Astrocyte (in vitro differentiated cells and primary cell): ENCODE results near the gene GNPDA1. TPM values are rescaled to one million over a fixed set of nuclear protein-coding genes. Genes with fewer than 3 reads are reported as not detected.

Source experiments
- DNase-seq: peaks from one replicate; pipeline ENCODE4 v3.0.0-alpha.2; 2010; ENCODE audit warnings: low read depth
- FAIRE-seq: peaks from 2 replicates; lab custom pipeline; 2011; peaks lifted over from hg19 to GRCh38; lab: Jason Lieb, UNC
- H2AFZ ChIP-seq: 2 replicates; pipeline ENCODE4 v1.6.0; 2012; ENCODE audit warnings: low read depth, low read length, inconsistent platforms
- H3K27ac ChIP-seq: 2 replicates; pipeline ENCODE4 v1.5.1; 2011; ENCODE audit warnings: low read depth, low read length, inconsistent platforms
- H3K27me3 ChIP-seq: 2 replicates; pipeline ENCODE4 v1.6.0; 2011; ENCODE audit warnings: low read length, inconsistent platforms; ENCODE audit not compliant: insufficient read depth
- H3K36me3 ChIP-seq: 2 replicates; pipeline ENCODE4 v1.5.1; 2011; ENCODE audit warnings: low read length, inconsistent platforms; ENCODE audit not compliant: insufficient read depth
- H3K4me1 ChIP-seq: 2 replicates; pipeline ENCODE4 v1.5.1; 2011; ENCODE audit warnings: low read length, inconsistent platforms; ENCODE audit not compliant: insufficient read depth
- H3K4me2 ChIP-seq: 2 replicates; pipeline ENCODE4 v1.6.0; 2012; ENCODE audit warnings: low read length, inconsistent platforms
- H3K4me3 ChIP-seq: 2 replicates; pipeline ENCODE4 v1.5.1; 2011; ENCODE audit warnings: low read depth, mild to moderate bottlenecking, low read length, inconsistent platforms; ENCODE audit not compliant: insufficient read depth
- H3K79me2 ChIP-seq: 2 replicates; pipeline ENCODE4 v1.6.0; 2012; ENCODE audit warnings: mild to moderate bottlenecking, low read length, inconsistent platforms; ENCODE audit not compliant: insufficient read depth
- H3K9ac ChIP-seq: 2 replicates; pipeline ENCODE4 v1.6.0; 2012; ENCODE audit warnings: mild to moderate bottlenecking, low read length, inconsistent platforms
- H3K9me3 ChIP-seq: 2 replicates; pipeline ENCODE4 v1.5.1; 2012; ENCODE audit warnings: low read depth, mild to moderate bottlenecking, low read length, inconsistent platforms; ENCODE audit not compliant: insufficient read depth
- H4K20me1 ChIP-seq: 2 replicates; pipeline ENCODE4 v1.6.0; 2012; ENCODE audit warnings: low read length, inconsistent platforms; ENCODE audit not compliant: insufficient read depth
- H3K27ac Mint-ChIP-seq: one replicate; pipeline ENCODE4 v1.8.0; 2021; ENCODE audit warnings: mild to moderate bottlenecking, mixed read lengths; ENCODE audit not compliant: unreplicated experiment
- H3K27me3 Mint-ChIP-seq: one replicate; pipeline ENCODE4 v1.8.0; 2021; ENCODE audit warnings: low read depth, mixed read lengths; ENCODE audit not compliant: unreplicated experiment
- H3K36me3 Mint-ChIP-seq: one replicate; pipeline ENCODE4 v1.8.0; 2021; ENCODE audit warnings: low read depth, mixed read lengths; ENCODE audit not compliant: unreplicated experiment
- H3K4me1 Mint-ChIP-seq: one replicate; pipeline ENCODE4 v1.8.0; 2021; ENCODE audit warnings: low read depth, mixed read lengths; ENCODE audit not compliant: unreplicated experiment
- H3K4me3 Mint-ChIP-seq: one replicate; pipeline ENCODE4 v1.8.0; 2021; ENCODE audit warnings: mild to moderate bottlenecking, moderate library complexity, mixed read lengths; ENCODE audit not compliant: unreplicated experiment
- H3K9me3 Mint-ChIP-seq: one replicate; pipeline ENCODE4 v1.8.0; 2021; ENCODE audit warnings: mild to moderate bottlenecking, mixed read lengths; ENCODE audit not compliant: unreplicated experiment
- CTCF ChIP-seq: IDR thresholded peaks from 2 replicates; pipeline ENCODE4 v1.5.1; 2011; ENCODE audit warnings: low read depth, mild to moderate bottlenecking, inconsistent platforms, low read length, moderate library complexity; ENCODE audit not compliant: insufficient read depth
- EZH2 ChIP-seq: IDR thresholded peaks from 2 replicates; pipeline ENCODE4 v1.6.1; 2012; ENCODE audit warnings: mild to moderate bottlenecking, low read length, inconsistent platforms; ENCODE audit not compliant: insufficient read depth
- total RNA-seq: library from RNA; stranded (reverse); gene quantifications from 2 replicates; pipeline ENCODE4 v1.2.1, GENCODE V29; 2021

Gene GNPDA1
- total RNA-seq, 1 donor from 2014 or later: 30.7 TPM

GRCh38 chr5:141976176-141976575, 36.7 kb downstream of the GNPDA1 start:
- Histone ChIP-seq H3K79me2 (peaks cover 30% of the 10 kb centered on the region), H3K4me1 (peaks cover 3% of the 10 kb centered on the region), H3K4me3 (no peak overlapping the region), H3K9me3 (no peaks in the 10 kb centered on the region), H3K27ac (no peak overlapping the region), H3K9ac (no peak overlapping the region), H3K27me3 (no peaks in the 10 kb centered on the region), H3K36me3 (peaks cover 43% of the 10 kb centered on the region), H2AFZ (no peak overlapping the region), H4K20me1 (peaks cover 47% of the 10 kb centered on the region), H3K4me2 (no peak overlapping the region)
- Mint-ChIP-seq H3K27ac (no peak overlapping the region), H3K27me3 (no peaks in the 10 kb centered on the region), H3K9me3 (no peaks in the 10 kb centered on the region), H3K36me3 (peaks cover 14% of the 10 kb centered on the region), H3K4me3 (no peak overlapping the region), H3K4me1 (peaks cover 9% of the 10 kb centered on the region)
- TF ChIP-seq CTCF: no peak
- no peak for TF ChIP-seq EZH2
- no peak for FAIRE-seq
- DNase-seq: no peak

- peaks cover 9% of the 10 kb centered on the region for H3K36me3 Mint-ChIP-seq
- Histone ChIP-seq H3K9me3 (no peaks in the 10 kb centered on the region), H3K9ac (no peak overlapping the region), H3K27ac (peak overlapping the region; percentile 19), H3K79me2 (peaks cover 50% of the 10 kb centered on the region), H2AFZ (no peak overlapping the region), H3K4me1 (peaks cover 9% of the 10 kb centered on the region), H3K4me2 (peak overlapping the region; percentile 51), H3K4me3 (no peak overlapping the region), H3K36me3 (peaks cover 31% of the 10 kb centered on the region), H3K27me3 (no peaks in the 10 kb centered on the region), H4K20me1 (peaks cover 41% of the 10 kb centered on the region)
- H3K9me3 Mint-ChIP-seq: no peaks in the 10 kb centered on the region
- peak; percentile 74 for DNase-seq
- TF ChIP-seq EZH2 (no peak), CTCF (no peak)
- no peaks in the 10 kb centered on the region for H3K27me3 Mint-ChIP-seq
- no peak for FAIRE-seq
- H3K4me3 Mint-ChIP-seq: no peak overlapping the region
- H3K4me1 Mint-ChIP-seq: peaks cover 9% of the 10 kb centered on the region
- H3K27ac Mint-ChIP-seq: no peak overlapping the region
Observed at GRCh38 chr5:141973871-141974595, 38.8 kb downstream of the GNPDA1 start.
